Activated T-helper 1 cell treated with anti-CD3 and anti-CD28 coated beads, Interleukin-12 subunit alpha, Interleukin-12 subunit beta, Interleukin-2, Interleukin-4 antibody, amounts not matched to agents 30 ng/mL and 10 ng/mL and 1 ng/mL, durations not matched to agents 14 hours and 24 hours and 36 hours (primary cell): ENCODE results near the gene LUZP2. TPM values are rescaled to one million over a fixed set of nuclear protein-coding genes. Genes with fewer than 3 reads are reported as not detected.

Source experiments
- DNase-seq: peaks from one replicate; pipeline ENCODE4 v3.0.0; 2021; ENCODE audit warnings: low spot score
- H3K27ac Mint-ChIP-seq: one replicate; pipeline ENCODE4 v1.8.0; 2021; ENCODE audit warnings: mild to moderate bottlenecking, mixed read lengths
- H3K27me3 Mint-ChIP-seq: one replicate; pipeline ENCODE4 v1.8.0; 2022; ENCODE audit warnings: mild to moderate bottlenecking, moderate library complexity, mixed read lengths; ENCODE audit not compliant: insufficient read depth
- H3K36me3 Mint-ChIP-seq: one replicate; pipeline ENCODE4 v1.8.0; 2021; ENCODE audit warnings: low read depth, mixed read lengths
- H3K4me1 Mint-ChIP-seq: one replicate; pipeline ENCODE4 v1.8.0; 2021; ENCODE audit warnings: low read depth, mixed read lengths
- H3K4me3 Mint-ChIP-seq: one replicate; pipeline ENCODE4 v1.8.0; 2021; ENCODE audit warnings: mild to moderate bottlenecking, moderate library complexity, mixed read lengths
- H3K9me3 Mint-ChIP-seq: one replicate; pipeline ENCODE4 v1.8.0; 2021; ENCODE audit warnings: mixed read lengths
- intact Hi-C: fragments of 100-400 bp; cut with micrococcal nuclease; formaldehyde crosslinking; loops from one replicate; pipeline ENCODE4 v1.15.1; 2024
- total RNA-seq: library from RNA; stranded (reverse); gene quantifications from 2 replicates; pipeline ENCODE4 v1.2.3, GENCODE V29; 2022

Gene LUZP2
- total RNA-seq, 1 donor from 2014 or later = not detected

- intact Hi-C loops = no loop called here
- H3K27me3 Mint-ChIP-seq = no peaks in the 10 kb centered on the region
- H3K4me1 Mint-ChIP-seq = no peaks in the 10 kb centered on the region
- no peak overlapping the region for H3K4me3 Mint-ChIP-seq
- no peak for DNase-seq
- no peak overlapping the region for H3K27ac Mint-ChIP-seq
- no peaks in the 10 kb centered on the region for H3K36me3 Mint-ChIP-seq
- no peaks in the 10 kb centered on the region for H3K9me3 Mint-ChIP-seq
Observed at GRCh38 chr11:24762076-24762475, 265.2 kb downstream of the LUZP2 start.

GRCh38 chr11:24767411-24767810 is 270.6 kb downstream of the LUZP2 start:
- Mint-ChIP-seq H3K4me1 (no peaks in the 10 kb centered on the region), H3K27ac (no peak overlapping the region), H3K36me3 (no peaks in the 10 kb centered on the region), H3K9me3 (no peaks in the 10 kb centered on the region), H3K4me3 (no peak overlapping the region), H3K27me3 (no peaks in the 10 kb centered on the region)
- no peak for DNase-seq
- intact Hi-C loops = no loop called here

GRCh38 chr11:24773322-24773721 is 276.5 kb downstream of the LUZP2 start:
- H3K27me3 Mint-ChIP-seq = no peaks in the 10 kb centered on the region
- H3K4me3 Mint-ChIP-seq = no peak overlapping the region
- intact Hi-C loops = no loop called here
- H3K9me3 Mint-ChIP-seq = no peaks in the 10 kb centered on the region
- no peak for DNase-seq
- H3K36me3 Mint-ChIP-seq = no peaks in the 10 kb centered on the region
- no peaks in the 10 kb centered on the region for H3K4me1 Mint-ChIP-seq
- no peak overlapping the region for H3K27ac Mint-ChIP-seq

- no peak overlapping the region for H3K27ac Mint-ChIP-seq
- intact Hi-C loops = no loop called here
- H3K36me3 Mint-ChIP-seq = no peaks in the 10 kb centered on the region
- DNase-seq = no peak
- no peaks in the 10 kb centered on the region for H3K4me1 Mint-ChIP-seq
- no peaks in the 10 kb centered on the region for H3K9me3 Mint-ChIP-seq
- no peaks in the 10 kb centered on the region for H3K27me3 Mint-ChIP-seq
- no peak overlapping the region for H3K4me3 Mint-ChIP-seq
Observed at GRCh38 chr11:24779791-24780190, 282.9 kb downstream of the LUZP2 start.

GRCh38 chr11:24781288-24781687 is 284.4 kb downstream of the LUZP2 start:
- H3K27me3 Mint-ChIP-seq = no peaks in the 10 kb centered on the region
- no peaks in the 10 kb centered on the region for H3K4me1 Mint-ChIP-seq
- DNase-seq = no peak
- no peak overlapping the region for H3K4me3 Mint-ChIP-seq
- no peaks in the 10 kb centered on the region for H3K36me3 Mint-ChIP-seq
- intact Hi-C loops = no loop called here
- no peak overlapping the region for H3K27ac Mint-ChIP-seq
- H3K9me3 Mint-ChIP-seq = no peaks in the 10 kb centered on the region

GRCh38 chr11:24793479-24793878 is 296.6 kb downstream of the LUZP2 start:
- Mint-ChIP-seq H3K4me3 (no peak overlapping the region), H3K36me3 (no peaks in the 10 kb centered on the region), H3K9me3 (peaks cover 3% of the 10 kb centered on the region), H3K4me1 (no peaks in the 10 kb centered on the region), H3K27ac (no peak overlapping the region), H3K27me3 (no peaks in the 10 kb centered on the region)
- intact Hi-C loops = no loop called here
- DNase-seq = no peak

- H3K27me3 Mint-ChIP-seq = no peaks in the 10 kb centered on the region
- H3K4me3 Mint-ChIP-seq = no peak overlapping the region
- H3K4me1 Mint-ChIP-seq = no peaks in the 10 kb centered on the region
- intact Hi-C loops = no loop called here
- no peaks in the 10 kb centered on the region for H3K36me3 Mint-ChIP-seq
- no peak overlapping the region for H3K27ac Mint-ChIP-seq
- H3K9me3 Mint-ChIP-seq = peaks cover 3% of the 10 kb centered on the region
- no peak for DNase-seq
Observed at GRCh38 chr11:24794064-24794463, 297.2 kb downstream of the LUZP2 start.

GRCh38 chr11:24805671-24806070 is 308.8 kb downstream of the LUZP2 start:
- H3K4me1 Mint-ChIP-seq = no peaks in the 10 kb centered on the region
- H3K9me3 Mint-ChIP-seq = peaks cover 12% of the 10 kb centered on the region
- no peaks in the 10 kb centered on the region for H3K27me3 Mint-ChIP-seq
- H3K36me3 Mint-ChIP-seq = no peaks in the 10 kb centered on the region
- no peak for DNase-seq
- H3K27ac Mint-ChIP-seq = no peak overlapping the region
- no peak overlapping the region for H3K4me3 Mint-ChIP-seq
- intact Hi-C loops = no loop called here

- intact Hi-C loops = no loop called here
- no peaks in the 10 kb centered on the region for H3K27me3 Mint-ChIP-seq
- H3K27ac Mint-ChIP-seq = no peak overlapping the region
- no peak overlapping the region for H3K4me3 Mint-ChIP-seq
- no peak for DNase-seq
- no peaks in the 10 kb centered on the region for H3K4me1 Mint-ChIP-seq
- H3K36me3 Mint-ChIP-seq = no peaks in the 10 kb centered on the region
- peaks cover 12% of the 10 kb centered on the region for H3K9me3 Mint-ChIP-seq
Observed at GRCh38 chr11:24808173-24808572, 311.3 kb downstream of the LUZP2 start.

GRCh38 chr11:24819006-24819405 is 322.2 kb downstream of the LUZP2 start:
- no peak for DNase-seq
- Mint-ChIP-seq H3K36me3 (no peaks in the 10 kb centered on the region), H3K27me3 (no peaks in the 10 kb centered on the region), H3K4me3 (no peak overlapping the region), H3K4me1 (no peaks in the 10 kb centered on the region), H3K9me3 (peaks cover 7% of the 10 kb centered on the region), H3K27ac (no peak overlapping the region)
- intact Hi-C loops = no loop called here

GRCh38 chr11:24819863-24820434 is 323.1 kb downstream of the LUZP2 start:
- no peaks in the 10 kb centered on the region for H3K36me3 Mint-ChIP-seq
- H3K27ac Mint-ChIP-seq = no peak overlapping the region
- intact Hi-C loops = no loop called here
- H3K9me3 Mint-ChIP-seq = peaks cover 7% of the 10 kb centered on the region
- H3K27me3 Mint-ChIP-seq = no peaks in the 10 kb centered on the region
- H3K4me3 Mint-ChIP-seq = no peak overlapping the region
- no peak for DNase-seq
- no peaks in the 10 kb centered on the region for H3K4me1 Mint-ChIP-seq

GRCh38 chr11:24820541-24820940 is 323.7 kb downstream of the LUZP2 start:
- no peak overlapping the region for H3K27ac Mint-ChIP-seq
- H3K27me3 Mint-ChIP-seq = no peaks in the 10 kb centered on the region
- no peak overlapping the region for H3K4me3 Mint-ChIP-seq
- DNase-seq = no peak
- intact Hi-C loops = no loop called here
- peaks cover 7% of the 10 kb centered on the region for H3K9me3 Mint-ChIP-seq
- H3K36me3 Mint-ChIP-seq = no peaks in the 10 kb centered on the region
- H3K4me1 Mint-ChIP-seq = no peaks in the 10 kb centered on the region

GRCh38 chr11:24828938-24829605 is 332.2 kb downstream of the LUZP2 start:
- Mint-ChIP-seq H3K36me3 (no peaks in the 10 kb centered on the region), H3K27me3 (no peaks in the 10 kb centered on the region), H3K4me1 (no peaks in the 10 kb centered on the region), H3K27ac (no peak overlapping the region), H3K9me3 (no peaks in the 10 kb centered on the region), H3K4me3 (no peak overlapping the region)
- DNase-seq = no peak
- intact Hi-C loops = no loop called here

- Mint-ChIP-seq H3K4me1 (no peaks in the 10 kb centered on the region), H3K9me3 (no peaks in the 10 kb centered on the region), H3K36me3 (no peaks in the 10 kb centered on the region), H3K27ac (no peak overlapping the region), H3K27me3 (no peaks in the 10 kb centered on the region), H3K4me3 (no peak overlapping the region)
- no peak for DNase-seq
- intact Hi-C loops = no loop called here
Observed at GRCh38 chr11:24833573-24833972, 336.7 kb downstream of the LUZP2 start.
